Stomach (tissue), 4 donors: ENCODE results near the gene ITGA2.

Source experiments
- EP300 ChIP-seq: sonication (generic); formaldehyde crosslinking; IDR thresholded peaks from one replicate; pipeline ENCODE4 v1.6.1; 2017; ENCODE audit warnings: antibody characterized with exemption
- POLR2A ChIP-seq, 4 donors: fragments of 450-650 bp; IDR thresholded peaks; one replicate each; pipeline ENCODE4 v1.6.1; 2016; ENCODE audit warnings: antibody characterized with exemption in 4 of 4, control low read depth in 2 of 4, mild to moderate bottlenecking in 1 of 4, moderate library complexity in 1 of 4
- POLR2AphosphoS5 ChIP-seq, 3 donors: sonication (generic); formaldehyde crosslinking; IDR thresholded peaks; one replicate each; pipeline ENCODE4 v1.6.1; 2016; ENCODE audit warnings: antibody characterized with exemption in 3 of 3
- TF ChIP-seq, protein P1 (sequence below), 7 experiments: fragments of 450-650 bp in 4 of 7; fragments of 200-600 bp in 3 of 7; sonication (generic) in 3 of 7; IDR thresholded peaks; one replicate each; pipeline ENCODE4 v1.5.1; 2016 to 2019; ENCODE audit warnings: antibody characterized with exemption in 7 of 7, control low read depth in 2 of 7, mild to moderate bottlenecking in 1 of 7

GRCh38 chr5:52956014-52956413 lies 33.1 kb upstream of the ITGA2 start:
- TF ChIP-seq, protein P1, sequence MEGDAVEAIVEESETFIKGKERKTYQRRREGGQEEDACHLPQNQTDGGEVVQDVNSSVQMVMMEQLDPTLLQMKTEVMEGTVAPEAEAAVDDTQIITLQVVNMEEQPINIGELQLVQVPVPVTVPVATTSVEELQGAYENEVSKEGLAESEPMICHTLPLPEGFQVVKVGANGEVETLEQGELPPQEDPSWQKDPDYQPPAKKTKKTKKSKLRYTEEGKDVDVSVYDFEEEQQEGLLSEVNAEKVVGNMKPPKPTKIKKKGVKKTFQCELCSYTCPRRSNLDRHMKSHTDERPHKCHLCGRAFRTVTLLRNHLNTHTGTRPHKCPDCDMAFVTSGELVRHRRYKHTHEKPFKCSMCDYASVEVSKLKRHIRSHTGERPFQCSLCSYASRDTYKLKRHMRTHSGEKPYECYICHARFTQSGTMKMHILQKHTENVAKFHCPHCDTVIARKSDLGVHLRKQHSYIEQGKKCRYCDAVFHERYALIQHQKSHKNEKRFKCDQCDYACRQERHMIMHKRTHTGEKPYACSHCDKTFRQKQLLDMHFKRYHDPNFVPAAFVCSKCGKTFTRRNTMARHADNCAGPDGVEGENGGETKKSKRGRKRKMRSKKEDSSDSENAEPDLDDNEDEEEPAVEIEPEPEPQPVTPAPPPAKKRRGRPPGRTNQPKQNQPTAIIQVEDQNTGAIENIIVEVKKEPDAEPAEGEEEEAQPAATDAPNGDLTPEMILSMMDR (IDR thresholded peaks at IDR 0.05), result no peak
- TF ChIP-seq EP300 (no peak), POLR2A (IDR thresholded peaks at IDR 0.05) (no peak), POLR2AphosphoS5 (IDR thresholded peaks at IDR 0.05) (no peak)
